HepG2 (cell line): Measurements from ENCODE around the gene SYNDIG1.

Source experiments
- FOSL2 ChIP-seq: sonication (generic); formaldehyde crosslinking; IDR thresholded peaks from 2 replicates; pipeline ENCODE4 v1.4.0; 2020; ENCODE audit warnings: missing genetic modification reagents
- GABPA ChIP-seq, 2 experiments: IDR thresholded peaks; 2 replicates each; pipeline ENCODE4 v1.6.1; 2011 to 2016; ENCODE audit warnings: low read depth in 2 of 2, low read length in 1 of 2, missing biosample characterization in 1 of 2, missing genetic modification characterization in 1 of 2
- NFYB ChIP-seq: sonication (generic); formaldehyde crosslinking; IDR thresholded peaks from 2 replicates; pipeline ENCODE4 v1.4.0; 2020; ENCODE audit warnings: missing genetic modification reagents
- POLR2AphosphoS5 ChIP-seq: IDR thresholded peaks from 2 replicates; pipeline ENCODE4 v1.6.1; 2012; ENCODE audit warnings: low read depth, low read length
- SIN3A ChIP-seq: IDR thresholded peaks from 2 replicates; pipeline ENCODE4 v1.6.1; 2011; ENCODE audit warnings: low read depth, mild to moderate bottlenecking, control low read depth, low read length, borderline replicate concordance
- SRF ChIP-seq: IDR thresholded peaks from 2 replicates; pipeline ENCODE4 v1.6.1; 2011; ENCODE audit warnings: mild to moderate bottlenecking, low read depth, low read length, moderate library complexity
- SUZ12 ChIP-seq: fragments of 150-350 bp; IDR thresholded peaks from 2 replicates; pipeline ENCODE4 v1.6.1; 2014; ENCODE audit warnings: low read depth, low read length
- ZBTB20 ChIP-seq: sonication (generic); formaldehyde crosslinking; IDR thresholded peaks from 2 replicates; pipeline ENCODE4 v1.8.1; 2023; ENCODE audit warnings: missing genetic modification reagents, low read depth, mild to moderate bottlenecking, borderline replicate concordance
- ZBTB7A ChIP-seq: sonication (generic); formaldehyde crosslinking; IDR thresholded peaks from 2 replicates; pipeline ENCODE4 v1.8.0; 2022; ENCODE audit warnings: mild to moderate bottlenecking, missing genetic modification reagents
- ZNF234 ChIP-seq: sonication (generic); formaldehyde crosslinking; conservative IDR thresholded peaks from 2 replicates; pipeline ENCODE4 v1.5.1; 2020; ENCODE audit warnings: mild to moderate bottlenecking, missing genetic modification reagents
- ZNF589 ChIP-seq: sonication (generic); formaldehyde crosslinking; conservative IDR thresholded peaks from 2 replicates; pipeline ENCODE4 v1.8.0; 2022; ENCODE audit warnings: mild to moderate bottlenecking, moderate library complexity, missing genetic modification reagents
- TF ChIP-seq, protein P1 (sequence below): sonication (generic); formaldehyde crosslinking; IDR thresholded peaks from 2 replicates; pipeline ENCODE4 v1.5.0; 2020; ENCODE audit warnings: mild to moderate bottlenecking, missing genetic modification reagents, moderate library complexity
- TF ChIP-seq, protein P2 (sequence below): sonication (generic); formaldehyde crosslinking; IDR thresholded peaks from 2 replicates; pipeline ENCODE4 v1.4.0; 2020; ENCODE audit warnings: missing genetic modification reagents

DNA sequence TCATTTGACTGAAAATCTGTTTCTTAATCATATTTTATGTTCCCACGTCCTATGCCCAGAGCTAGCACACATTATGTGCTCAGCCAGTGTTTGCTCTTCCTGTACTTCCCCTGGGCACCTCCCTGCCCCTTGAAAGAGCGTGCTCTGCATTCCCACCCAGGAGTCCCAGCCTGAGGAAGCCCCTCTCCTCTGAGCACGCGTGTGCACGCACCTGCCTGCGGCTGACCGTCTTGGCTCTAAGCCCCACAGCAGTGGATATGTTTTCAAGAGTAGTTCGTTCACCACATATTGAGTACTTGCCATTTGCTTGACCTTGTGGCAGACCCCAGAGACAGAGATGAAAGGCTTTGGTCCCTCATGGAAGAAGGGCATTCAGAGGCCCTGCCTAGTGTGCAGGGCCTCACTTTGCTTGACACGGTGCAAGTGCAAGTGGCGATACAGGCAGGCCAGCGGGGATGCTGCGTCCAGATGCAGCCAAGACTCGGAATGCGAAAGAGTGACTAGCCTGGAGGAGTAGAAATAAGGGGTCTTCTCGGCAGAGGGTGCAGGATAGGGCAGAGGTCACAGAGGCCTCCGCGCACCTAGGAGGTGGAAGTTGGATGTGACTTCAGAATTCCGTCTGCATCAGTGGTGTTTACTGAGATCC is 14.1 kb downstream of the SYNDIG1 start:
- TF ChIP-seq, protein P1, sequence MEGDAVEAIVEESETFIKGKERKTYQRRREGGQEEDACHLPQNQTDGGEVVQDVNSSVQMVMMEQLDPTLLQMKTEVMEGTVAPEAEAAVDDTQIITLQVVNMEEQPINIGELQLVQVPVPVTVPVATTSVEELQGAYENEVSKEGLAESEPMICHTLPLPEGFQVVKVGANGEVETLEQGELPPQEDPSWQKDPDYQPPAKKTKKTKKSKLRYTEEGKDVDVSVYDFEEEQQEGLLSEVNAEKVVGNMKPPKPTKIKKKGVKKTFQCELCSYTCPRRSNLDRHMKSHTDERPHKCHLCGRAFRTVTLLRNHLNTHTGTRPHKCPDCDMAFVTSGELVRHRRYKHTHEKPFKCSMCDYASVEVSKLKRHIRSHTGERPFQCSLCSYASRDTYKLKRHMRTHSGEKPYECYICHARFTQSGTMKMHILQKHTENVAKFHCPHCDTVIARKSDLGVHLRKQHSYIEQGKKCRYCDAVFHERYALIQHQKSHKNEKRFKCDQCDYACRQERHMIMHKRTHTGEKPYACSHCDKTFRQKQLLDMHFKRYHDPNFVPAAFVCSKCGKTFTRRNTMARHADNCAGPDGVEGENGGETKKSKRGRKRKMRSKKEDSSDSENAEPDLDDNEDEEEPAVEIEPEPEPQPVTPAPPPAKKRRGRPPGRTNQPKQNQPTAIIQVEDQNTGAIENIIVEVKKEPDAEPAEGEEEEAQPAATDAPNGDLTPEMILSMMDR (CRISPR knock-in tag) = no peak
- TF ChIP-seq SRF (no peak), ZNF234 (CRISPR knock-in tag) (no peak), SIN3A (no peak), POLR2AphosphoS5 (no peak), ZNF589 (CRISPR knock-in tag) (no peak), ZBTB20 (CRISPR knock-in tag) (no peak), ZBTB7A (CRISPR knock-in tag) (no peak), FOSL2 (CRISPR knock-in tag) (no peak), GABPA (IDR thresholded peaks at IDR 0.05; ENCODE audit: low read depth, low read length) (no peak), GABPA (CRISPR knock-in tag; IDR thresholded peaks at IDR 0.05; ENCODE audit: low read depth) (no peak), NFYB (CRISPR knock-in tag) (no peak), SUZ12 (no peak)
- TF ChIP-seq, protein P2, sequence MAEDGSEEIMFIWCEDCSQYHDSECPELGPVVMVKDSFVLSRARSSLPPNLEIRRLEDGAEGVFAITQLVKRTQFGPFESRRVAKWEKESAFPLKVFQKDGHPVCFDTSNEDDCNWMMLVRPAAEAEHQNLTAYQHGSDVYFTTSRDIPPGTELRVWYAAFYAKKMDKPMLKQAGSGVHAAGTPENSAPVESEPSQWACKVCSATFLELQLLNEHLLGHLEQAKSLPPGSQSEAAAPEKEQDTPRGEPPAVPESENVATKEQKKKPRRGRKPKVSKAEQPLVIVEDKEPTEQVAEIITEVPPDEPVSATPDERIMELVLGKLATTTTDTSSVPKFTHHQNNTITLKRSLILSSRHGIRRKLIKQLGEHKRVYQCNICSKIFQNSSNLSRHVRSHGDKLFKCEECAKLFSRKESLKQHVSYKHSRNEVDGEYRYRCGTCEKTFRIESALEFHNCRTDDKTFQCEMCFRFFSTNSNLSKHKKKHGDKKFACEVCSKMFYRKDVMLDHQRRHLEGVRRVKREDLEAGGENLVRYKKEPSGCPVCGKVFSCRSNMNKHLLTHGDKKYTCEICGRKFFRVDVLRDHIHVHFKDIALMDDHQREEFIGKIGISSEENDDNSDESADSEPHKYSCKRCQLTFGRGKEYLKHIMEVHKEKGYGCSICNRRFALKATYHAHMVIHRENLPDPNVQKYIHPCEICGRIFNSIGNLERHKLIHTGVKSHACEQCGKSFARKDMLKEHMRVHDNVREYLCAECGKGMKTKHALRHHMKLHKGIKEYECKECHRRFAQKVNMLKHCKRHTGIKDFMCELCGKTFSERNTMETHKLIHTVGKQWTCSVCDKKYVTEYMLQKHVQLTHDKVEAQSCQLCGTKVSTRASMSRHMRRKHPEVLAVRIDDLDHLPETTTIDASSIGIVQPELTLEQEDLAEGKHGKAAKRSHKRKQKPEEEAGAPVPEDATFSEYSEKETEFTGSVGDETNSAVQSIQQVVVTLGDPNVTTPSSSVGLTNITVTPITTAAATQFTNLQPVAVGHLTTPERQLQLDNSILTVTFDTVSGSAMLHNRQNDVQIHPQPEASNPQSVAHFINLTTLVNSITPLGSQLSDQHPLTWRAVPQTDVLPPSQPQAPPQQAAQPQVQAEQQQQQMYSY (CRISPR knock-in tag) = no peak
